Naive thymus-derived CD4-positive, alpha-beta T cell (primary cell): ENCODE results near the gene ANKRD24. TPM values are rescaled to one million over a fixed set of nuclear protein-coding genes. Genes with fewer than 3 reads are reported as not detected.
"Not testable (repeated sequence)": the region's sequence is repeated elsewhere in the genome, so short reads cannot be mapped to it uniquely, and the experiment has no call there.

Source experiments
- ATAC-seq: fragments of 150-1000 bp; cut with Tn5 transposase; 2 replicates; pipeline ENCODE4 v1.10.0; 2021; ENCODE audit warnings: mild to moderate bottlenecking, moderate library complexity
- CTCF ChIA-PET: fragments of 350-600 bp; sonication (Branson Sonifier 250); formaldehyde crosslinking; loops from one replicate; lab custom pipeline; 2021; ENCODE audit warnings: antibody characterized with exemption; lab: Charles Lee
- POLR2A ChIA-PET: fragments of 350-600 bp; sonication (Branson Sonifier 250); formaldehyde crosslinking; loops from one replicate; lab custom pipeline; 2021; ENCODE audit warnings: antibody characterized with exemption, inconsistent platforms; lab: Charles Lee
- DNase-seq, 9 donors: peaks; one replicate each; pipeline versions ENCODE4 v3.0.0 to v3.0.0-alpha.2; 2020 to 2022; ENCODE audit warnings: mixed read lengths in 1 of 9
- H3K27ac ChIP-seq: one replicate; pipeline ENCODE4 v1.7.0; 2013; ENCODE audit warnings: mild to moderate bottlenecking, low read depth, low read length, moderate library complexity
- H3K27me3 ChIP-seq, 2 donors: one replicate each; pipeline ENCODE4 v1.7.0; 2013; ENCODE audit warnings: low read length in 2 of 2, mild to moderate bottlenecking in 2 of 2, moderate library complexity in 2 of 2; ENCODE audit not compliant: control insufficient read depth in 2 of 2, insufficient read depth in 2 of 2
- H3K36me3 ChIP-seq, 3 experiments: 1 replicate in 2 of 3; 2 replicates in 1 of 3; pipeline ENCODE4 v1.7.0; 2013; ENCODE audit warnings: low read length in 3 of 3, mild to moderate bottlenecking in 3 of 3, moderate library complexity in 1 of 3; ENCODE audit not compliant: insufficient read depth in 3 of 3, control insufficient read depth in 2 of 3
- H3K4me1 ChIP-seq, 2 donors: one replicate each; pipeline ENCODE4 v1.7.0; 2013; ENCODE audit warnings: low read length in 2 of 2, mild to moderate bottlenecking in 2 of 2, moderate library complexity in 1 of 2; ENCODE audit not compliant: control insufficient read depth in 2 of 2, insufficient read depth in 2 of 2
- H3K4me3 ChIP-seq: 2 replicates; pipeline ENCODE4 v1.7.0; 2013; ENCODE audit warnings: mild to moderate bottlenecking, low read length
- H3K9me3 ChIP-seq, 3 experiments: 1 replicate in 2 of 3; 2 replicates in 1 of 3; pipeline ENCODE4 v1.7.0; 2013; ENCODE audit warnings: low read length in 3 of 3; ENCODE audit not compliant: control insufficient read depth in 2 of 3
- H3K27ac Mint-ChIP-seq, 9 donors: one replicate each; pipeline ENCODE4 v1.8.0; 2020 to 2022; ENCODE audit warnings: mixed read lengths in 9 of 9, mild to moderate bottlenecking in 8 of 9, moderate library complexity in 5 of 9, inconsistent platforms in 2 of 9
- H3K27me3 Mint-ChIP-seq, 5 donors: one replicate each; pipeline ENCODE4 v1.8.0; 2021 to 2022; ENCODE audit warnings: mixed read lengths in 5 of 5, mild to moderate bottlenecking in 1 of 5
- H3K36me3 Mint-ChIP-seq, 5 donors: one replicate each; pipeline ENCODE4 v1.8.0; 2020 to 2022; ENCODE audit warnings: mixed read lengths in 5 of 5, mild to moderate bottlenecking in 3 of 5, inconsistent platforms in 1 of 5
- H3K4me1 Mint-ChIP-seq, 7 donors: one replicate each; pipeline ENCODE4 v1.8.0; 2020 to 2022; ENCODE audit warnings: mixed read lengths in 7 of 7, mild to moderate bottlenecking in 3 of 7, inconsistent platforms in 1 of 7
- H3K4me3 Mint-ChIP-seq, 10 donors: one replicate each; pipeline ENCODE4 v1.8.0; 2020 to 2022; ENCODE audit warnings: mild to moderate bottlenecking in 10 of 10, mixed read lengths in 10 of 10, moderate library complexity in 6 of 10, inconsistent platforms in 2 of 10
- H3K9me3 Mint-ChIP-seq, 11 donors: one replicate each; pipeline ENCODE4 v1.8.0; 2020 to 2022; ENCODE audit warnings: mixed read lengths in 11 of 11, mild to moderate bottlenecking in 4 of 11, inconsistent platforms in 1 of 11, moderate library complexity in 1 of 11
- intact Hi-C, 2 donors: fragments of 100-400 bp; cut with micrococcal nuclease; formaldehyde crosslinking; loops; one replicate each; pipeline ENCODE4 v1.15.1; 2023
- polyA plus RNA-seq, 2 donors: library from polyadenylated mRNA; unstranded; fragments of 300-500 nt; fragmentation: Illumina TruSeq; gene quantifications; one replicate each; pipeline ENCODE4 v1.2.3, GENCODE V29; 2021
- total RNA-seq, 6 experiments: library from RNA in 5 of 6; stranded (reverse) in 5 of 6; gene quantifications; 1 replicate in 5 of 6; 2 replicates in 1 of 6; pipeline ENCODE4 v1.2.3 and lab custom pipeline; 2021 to 2026

ANKRD24 gene
- total and polyA plus RNA-seq, 7 experiments from 2014 or later: 0.17 to 2.8 (median 1.9) TPM; not detected in 1

GRCh38 chr19:4232139-4232538 lies 49.6 kb downstream of the ANKRD24 start:
- H3K9me3 Mint-ChIP-seq, DNase-seq, ATAC-seq, intact Hi-C loops, H3K4me1 ChIP-seq, H3K36me3 ChIP-seq, H3K4me3 Mint-ChIP-seq, H3K27ac ChIP-seq, H3K27ac Mint-ChIP-seq, H3K4me3 ChIP-seq, H3K36me3 Mint-ChIP-seq, H3K27me3 ChIP-seq, POLR2A ChIA-PET, H3K9me3 ChIP-seq: not testable (repeated sequence)
- H3K4me1 Mint-ChIP-seq: peaks cover 0 to 11% (median 0%) of the 10 kb centered on the region in 7 donors
- peaks cover 0 to 25% (median 6%) of the 10 kb centered on the region in 5 donors for H3K27me3 Mint-ChIP-seq
- CTCF ChIA-PET: interaction anchor here (0.8 kb wide), 1 partner anchor 74 kb away, joined by 3 read pairs; no protein-coding TSS in a partner anchor

- H3K4me1 Mint-ChIP-seq: peaks cover 0 to 11% (median 0%) of the 10 kb centered on the region in 7 donors
- Histone ChIP-seq H3K27ac (no peak overlapping the region), H3K9me3 (no peaks in the 10 kb centered on the region), H3K4me3 (no peak overlapping the region), H3K4me1 (no peaks in the 10 kb centered on the region), H3K36me3 (no peaks in the 10 kb centered on the region), H3K27me3 (peaks cover 0 to 4% of the 10 kb centered on the region in 2 donors)
- ChIA-PET POLR2A (no interaction called here), CTCF (no interaction called here)
- intact Hi-C loops: no loop called here
- peaks cover 0 to 25% (median 6%) of the 10 kb centered on the region in 5 donors for H3K27me3 Mint-ChIP-seq
- ATAC-seq (no peak), DNase-seq (no peak)
- H3K27ac Mint-ChIP-seq: no peak overlapping the region
- no peaks in the 10 kb centered on the region for H3K9me3 Mint-ChIP-seq
- peaks cover 0 to 4% (median 0%) of the 10 kb centered on the region in 5 donors for H3K36me3 Mint-ChIP-seq
- no peak overlapping the region for H3K4me3 Mint-ChIP-seq
These were observed 50.3 kb downstream of the ANKRD24 start for GRCh38 chr19:4232614-4233281.

GRCh38 chr19:4233282-4233853 lies 50.9 kb downstream of the ANKRD24 start:
- H3K27ac Mint-ChIP-seq: no peak overlapping the region
- no peak overlapping the region for H3K27ac ChIP-seq
- no peaks in the 10 kb centered on the region for H3K4me1 ChIP-seq
- H3K27me3 Mint-ChIP-seq: peaks cover 0 to 25% (median 6%) of the 10 kb centered on the region in 5 donors
- peak; percentile 80 for ATAC-seq
- DNase-seq: peak; percentile 28 to 82 (median 52)
- intact Hi-C loops: no loop called here
- H3K4me3 Mint-ChIP-seq: no peak overlapping the region
- ChIA-PET CTCF (no interaction called here), POLR2A (no interaction called here)
- peaks cover 0 to 4% of the 10 kb centered on the region in 2 donors for H3K27me3 ChIP-seq
- H3K36me3 Mint-ChIP-seq: peaks cover 0 to 4% (median 0%) of the 10 kb centered on the region in 5 donors
- H3K36me3 ChIP-seq: no peaks in the 10 kb centered on the region
- H3K4me3 ChIP-seq: no peak overlapping the region
- H3K9me3 ChIP-seq: no peaks in the 10 kb centered on the region
- H3K9me3 Mint-ChIP-seq: no peaks in the 10 kb centered on the region
- peaks cover 0 to 11% (median 0%) of the 10 kb centered on the region in 7 donors for H3K4me1 Mint-ChIP-seq

- intact Hi-C loops: no loop called here
- no peak for ATAC-seq
- no peak overlapping the region for H3K4me3 ChIP-seq
- no peaks in the 10 kb centered on the region for H3K36me3 ChIP-seq
- no peaks in the 10 kb centered on the region for H3K27me3 ChIP-seq
- no peaks in the 10 kb centered on the region for H3K9me3 Mint-ChIP-seq
- H3K4me1 ChIP-seq: no peaks in the 10 kb centered on the region
- H3K36me3 Mint-ChIP-seq: peaks cover 0 to 4% (median 0%) of the 10 kb centered on the region in 5 donors
- no peak overlapping the region for H3K27ac Mint-ChIP-seq
- no peak for DNase-seq
- no peaks in the 10 kb centered on the region for H3K9me3 ChIP-seq
- no peak overlapping the region for H3K27ac ChIP-seq
- ChIA-PET POLR2A (no interaction called here), CTCF (interaction anchor here (0.6 kb wide), 1 partner anchor 102 kb away, joined by 3 read pairs; no protein-coding TSS in a partner anchor)
- no peak overlapping the region for H3K4me3 Mint-ChIP-seq
- peaks cover 0 to 10% (median 0%) of the 10 kb centered on the region in 7 donors for H3K4me1 Mint-ChIP-seq
- peaks cover 0 to 25% (median 6%) of the 10 kb centered on the region in 5 donors for H3K27me3 Mint-ChIP-seq
These were observed 51.8 kb downstream of the ANKRD24 start for GRCh38 chr19:4234142-4234861.

- ChIA-PET POLR2A (interaction anchor here (0.6 kb wide), 1 partner anchor 453 kb away, joined by 3 read pairs; no protein-coding TSS in a partner anchor), CTCF (no interaction called here)
- DNase-seq: no peak
These were observed 52.3 kb downstream of the ANKRD24 start for GRCh38 chr19:4234862-4235201.

GRCh38 chr19:4237510-4237909 lies 55.0 kb downstream of the ANKRD24 start:
- H3K4me1 ChIP-seq, H3K27ac Mint-ChIP-seq, H3K4me3 ChIP-seq, H3K27me3 ChIP-seq, H3K9me3 Mint-ChIP-seq, H3K36me3 ChIP-seq, DNase-seq, H3K36me3 Mint-ChIP-seq, H3K27ac ChIP-seq, POLR2A ChIA-PET, intact Hi-C loops, ATAC-seq, H3K9me3 ChIP-seq, H3K4me3 Mint-ChIP-seq, H3K4me1 Mint-ChIP-seq: not testable (repeated sequence)
- CTCF ChIA-PET: interaction anchor here (0.6 kb wide), 1 partner anchor 250 kb away, joined by 4 read pairs; no protein-coding TSS in a partner anchor
- H3K27me3 Mint-ChIP-seq: peaks cover 0 to 14% (median 0%) of the 10 kb centered on the region in 5 donors

More at GRCh38 chr19:4234862-4235201, 52.3 kb downstream of the ANKRD24 start:
- Histone ChIP-seq H3K27ac (no peak overlapping the region), H3K4me1 (no peaks in the 10 kb centered on the region), H3K9me3 (no peaks in the 10 kb centered on the region), H3K4me3 (no peak overlapping the region), H3K27me3 (no peaks in the 10 kb centered on the region), H3K36me3 (no peaks in the 10 kb centered on the region)
- H3K27ac Mint-ChIP-seq: no peak overlapping the region
- no peak for ATAC-seq
- intact Hi-C loops: no loop called here
- peaks cover 0 to 4% (median 0%) of the 10 kb centered on the region in 5 donors for H3K36me3 Mint-ChIP-seq
- peaks cover 0 to 5% (median 0%) of the 10 kb centered on the region in 7 donors for H3K4me1 Mint-ChIP-seq
- H3K9me3 Mint-ChIP-seq: no peaks in the 10 kb centered on the region
- no peak overlapping the region for H3K4me3 Mint-ChIP-seq
- H3K27me3 Mint-ChIP-seq: peaks cover 0 to 19% (median 6%) of the 10 kb centered on the region in 5 donors
